HG02981 (cell line): ENCODE measurements around the gene CALR3.
"Not testable (repeated sequence)": the region's sequence is repeated elsewhere in the genome, so short reads cannot be mapped to it uniquely, and the experiment has no call there.

Experiments used
- ATAC-seq: cut with Tn5 transposase; IDR thresholded peaks from one replicate; pipeline ENCODE4 v1.9.1; 2021; ENCODE audit warnings: mild to moderate bottlenecking, moderate library complexity; ENCODE audit not compliant: unreplicated experiment

The CALR3 gene

DNA sequence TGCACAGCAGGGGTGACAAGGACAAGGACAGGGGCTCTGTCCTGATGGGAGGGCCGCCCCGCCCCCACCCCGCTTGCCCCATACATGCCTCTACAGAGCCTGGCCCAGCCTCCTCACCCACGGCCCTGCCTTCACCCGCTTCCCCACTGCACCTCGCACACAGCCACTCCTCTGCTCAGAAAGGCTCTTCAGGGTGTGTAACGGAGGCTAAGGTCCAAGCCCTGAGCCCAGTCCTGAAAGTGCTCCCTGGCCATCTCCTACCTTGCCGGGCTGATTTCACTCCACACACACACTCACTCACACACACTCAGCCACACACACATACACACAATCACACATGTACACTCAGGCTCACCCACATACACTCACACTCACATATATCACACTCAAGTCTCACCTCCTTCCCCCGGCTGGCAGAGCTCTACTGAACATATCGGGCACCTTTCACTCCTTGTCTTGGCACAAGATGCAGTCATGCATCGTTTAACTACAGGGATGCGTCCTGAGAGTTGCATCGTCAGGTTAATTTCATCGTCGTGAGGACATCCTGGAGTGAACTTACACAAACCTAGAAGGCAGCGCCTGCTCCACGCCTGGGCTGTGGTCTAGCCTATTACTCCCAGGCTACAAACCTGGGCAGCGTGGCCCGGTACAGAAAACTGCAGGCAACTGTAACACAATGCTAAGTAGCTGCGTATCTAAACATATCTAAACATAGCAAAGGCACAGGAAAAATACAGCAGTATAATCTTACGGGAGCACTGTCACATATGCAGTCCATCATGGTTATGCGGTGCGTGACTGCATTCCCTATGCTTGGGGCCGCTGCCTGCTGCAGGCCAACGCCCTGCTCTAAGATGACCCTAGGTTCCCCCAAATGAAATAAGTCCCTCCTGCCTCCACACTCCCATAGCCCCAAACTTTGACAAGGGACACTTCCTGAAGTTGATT, 37.3 kb downstream of the CALR3 start:
- no peak for ATAC-seq

DNA sequence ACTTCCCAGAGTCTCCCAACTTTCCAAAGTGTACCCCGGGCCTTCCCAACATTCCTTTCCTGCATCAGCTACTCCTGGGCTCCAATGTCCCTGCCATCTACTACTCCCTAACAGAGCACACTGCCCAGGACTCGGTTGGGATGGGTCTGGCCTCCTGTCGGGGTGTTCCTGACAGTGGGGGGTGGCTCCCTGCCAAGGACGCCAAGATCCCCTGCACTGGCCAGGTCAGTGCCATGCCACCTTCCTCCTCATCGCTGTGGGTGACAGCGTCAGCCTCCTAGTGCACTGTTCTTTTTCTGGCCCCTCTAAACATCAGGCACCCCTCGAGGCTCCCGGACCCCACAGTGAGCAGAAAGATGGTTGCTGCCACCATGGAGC, 38.0 kb downstream of the CALR3 start:
- no peak for ATAC-seq

DNA sequence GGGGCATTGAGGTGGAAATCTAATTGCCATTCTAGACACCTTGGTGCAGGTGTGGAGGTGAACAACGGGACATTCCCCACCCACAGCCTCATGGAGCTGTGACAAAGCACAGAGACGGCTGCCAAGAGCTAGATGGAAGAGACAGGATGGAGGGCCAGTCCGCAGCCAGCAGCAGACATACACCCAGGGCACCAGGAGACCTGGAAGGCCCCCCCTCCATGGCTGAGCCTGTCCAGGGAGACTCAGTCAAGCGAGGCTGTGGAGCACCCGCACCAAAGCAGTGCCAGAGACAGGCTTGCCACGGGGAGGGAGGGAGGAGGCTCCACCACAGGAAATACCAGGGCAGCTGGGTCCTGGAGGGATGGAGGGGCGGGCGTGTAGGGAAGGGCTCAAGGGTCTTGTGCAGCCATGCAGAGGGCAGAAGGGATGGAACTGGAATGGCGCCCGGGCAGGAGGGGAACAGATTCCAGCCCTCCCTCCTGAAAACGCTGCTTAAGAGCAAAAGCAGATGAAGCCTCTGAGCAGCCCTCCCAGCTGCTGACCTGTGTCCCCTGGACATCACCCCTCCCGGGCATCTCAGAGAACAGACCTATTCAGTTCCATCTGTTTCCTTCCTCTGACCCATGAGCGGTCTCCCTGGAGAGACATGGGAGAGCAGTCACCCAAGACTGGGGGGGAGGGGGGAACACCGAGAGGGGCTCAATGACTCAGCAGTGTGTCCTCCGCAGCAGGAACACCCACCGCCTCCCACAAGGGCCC, 38.6 kb downstream of the CALR3 start:
- no peak for ATAC-seq

DNA sequence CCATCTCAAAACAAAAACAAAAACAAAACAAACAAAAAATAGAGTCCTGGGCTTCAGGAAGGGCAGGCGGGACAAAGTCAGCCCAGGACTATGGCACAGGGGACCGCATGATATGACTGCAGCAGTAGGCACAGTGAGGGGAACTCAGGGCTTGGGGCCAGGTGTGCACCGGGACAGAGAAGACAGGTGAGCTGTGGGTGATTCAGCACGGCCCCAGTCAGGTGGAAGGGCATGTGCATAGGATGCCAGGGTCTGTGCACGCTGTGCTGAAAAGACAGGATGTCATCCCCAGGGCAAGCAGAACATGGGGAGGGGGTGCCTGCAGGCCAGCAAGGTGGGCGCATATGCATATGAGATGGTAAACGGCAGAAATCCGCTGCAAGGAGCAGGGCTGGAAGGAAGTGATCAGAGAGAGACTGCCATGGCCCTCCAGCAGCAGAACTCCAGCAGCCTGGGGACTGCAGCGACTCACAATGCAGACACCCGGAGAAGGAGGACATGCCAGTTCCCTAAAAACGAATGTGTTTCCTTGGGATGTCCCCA, 39.2 kb downstream of the CALR3 start:
- ATAC-seq: no peak

- no peak for ATAC-seq
Observed at GRCh38 chr19:16455489-16455888, 40.5 kb downstream of the CALR3 start.

DNA sequence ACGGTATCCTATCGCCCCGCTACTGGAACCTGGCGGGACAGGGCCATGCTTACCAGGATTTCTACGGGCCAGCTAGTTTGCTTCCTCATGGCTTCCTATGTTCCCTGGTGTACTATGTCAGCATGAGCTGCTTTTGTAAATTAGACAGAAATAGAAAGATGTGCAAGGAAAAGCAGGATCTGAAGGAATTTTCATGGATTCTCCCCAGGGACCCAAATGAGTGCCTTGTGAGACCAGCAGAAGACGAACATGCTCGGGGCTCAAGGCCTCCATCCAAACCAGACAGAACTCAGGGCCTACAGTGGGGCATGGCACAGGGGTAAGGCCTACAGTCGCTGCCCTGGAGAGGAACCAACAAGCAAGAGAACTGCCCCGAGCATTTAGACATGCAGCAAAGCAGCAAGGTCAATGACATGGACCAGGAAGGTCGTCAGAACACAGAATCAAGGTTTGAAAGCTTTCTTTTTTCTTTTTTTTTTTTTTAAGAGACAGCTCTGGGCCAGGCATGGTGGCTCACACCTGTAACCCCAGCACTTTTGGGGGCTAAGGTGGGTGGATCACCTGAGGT, 41.5 kb downstream of the CALR3 start:
- ATAC-seq: no peak

DNA sequence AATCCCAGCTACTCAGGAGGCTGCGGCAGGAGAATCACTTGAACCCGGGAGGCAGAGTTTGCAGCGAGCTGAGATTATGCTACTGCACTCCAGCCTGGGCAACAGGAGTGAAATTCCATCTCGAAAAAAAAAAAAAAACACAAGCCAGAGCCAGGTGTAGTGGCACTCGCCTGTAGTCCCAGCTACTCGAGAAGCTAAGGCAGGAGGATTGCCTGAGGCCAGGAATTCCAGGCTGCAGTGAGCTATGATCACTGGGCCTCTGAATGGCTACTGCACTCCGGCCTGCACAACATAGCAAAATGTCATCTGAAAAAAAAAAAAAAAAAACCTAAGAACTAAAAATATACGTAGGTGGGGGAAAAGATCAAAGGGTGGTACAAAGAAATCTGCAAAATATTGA, 43.6 kb downstream of the CALR3 start:
- no peak for ATAC-seq

GRCh38 chr19:16449330-16449961, 46.5 kb downstream of the CALR3 start:
- peak; percentile 50 for ATAC-seq

DNA sequence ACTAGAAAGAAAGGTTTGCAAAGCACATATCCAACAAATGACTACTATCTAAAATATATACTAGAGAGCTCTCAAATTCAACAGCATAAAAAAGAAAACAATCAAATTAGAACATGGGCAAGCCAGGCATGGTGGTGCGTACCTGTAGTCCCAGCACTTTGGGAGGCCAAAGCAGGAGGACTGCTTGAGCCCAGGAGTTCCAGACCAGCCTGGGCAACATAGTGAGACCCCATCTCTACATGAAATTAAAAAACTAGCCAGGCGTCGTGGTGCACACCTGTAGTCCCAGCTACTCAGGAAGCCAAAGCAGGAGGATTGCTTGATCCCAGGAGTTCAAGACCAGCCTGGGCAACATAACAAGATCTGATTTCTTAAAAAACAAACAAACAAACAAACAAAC, 47.1 kb downstream of the CALR3 start:
- not testable (repeated sequence) for ATAC-seq

- ATAC-seq: no peak
Observed at GRCh38 chr19:16446724-16447368, 49.1 kb downstream of the CALR3 start.

GRCh38 chr19:16446108-16446723, 49.8 kb downstream of the CALR3 start:
- no peak for ATAC-seq

DNA sequence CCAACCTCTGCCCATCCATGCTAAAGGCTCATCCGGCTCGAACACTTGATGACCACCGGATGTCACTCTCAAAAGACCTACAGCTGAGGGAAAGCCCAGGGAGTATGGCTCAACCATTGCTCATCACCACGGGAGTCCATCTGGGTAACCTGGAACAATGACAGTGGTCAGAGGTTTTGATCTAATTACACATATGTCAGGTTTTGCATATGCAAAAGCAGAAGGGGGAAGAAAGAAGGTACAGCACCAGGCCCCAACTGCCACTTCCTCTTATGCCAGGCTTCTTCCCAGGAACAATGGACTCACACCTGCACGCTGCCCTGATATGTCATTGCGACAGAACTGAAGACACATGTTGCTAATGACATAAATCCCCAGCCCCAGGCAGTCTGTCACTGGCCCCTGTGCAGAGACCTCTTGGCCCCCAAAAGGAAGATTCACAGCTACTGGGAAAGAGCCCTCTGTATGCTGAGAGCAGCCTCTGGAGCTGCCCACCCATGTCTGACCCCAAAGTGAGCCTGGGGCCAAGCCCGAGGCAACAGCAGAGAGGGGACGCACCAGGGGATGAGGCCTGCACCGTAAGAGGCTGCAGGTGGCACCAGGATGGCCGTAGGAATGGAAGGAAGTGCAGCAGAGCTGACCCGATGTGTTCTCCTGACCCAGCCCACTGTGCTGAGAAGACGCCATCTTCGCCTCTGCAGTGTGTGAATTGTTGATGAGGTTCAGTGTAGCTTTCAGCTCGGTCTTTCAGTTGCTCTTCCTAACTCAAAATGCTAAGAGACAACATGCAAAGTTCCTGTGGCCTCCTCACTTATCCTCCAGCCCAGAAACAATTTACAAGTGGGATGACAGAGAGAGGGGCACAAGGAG, 50.5 kb downstream of the CALR3 start:
- ATAC-seq: peak; percentile 30

- ATAC-seq: no peak
Observed at GRCh38 chr19:16444269-16444600, 51.7 kb downstream of the CALR3 start.

DNA sequence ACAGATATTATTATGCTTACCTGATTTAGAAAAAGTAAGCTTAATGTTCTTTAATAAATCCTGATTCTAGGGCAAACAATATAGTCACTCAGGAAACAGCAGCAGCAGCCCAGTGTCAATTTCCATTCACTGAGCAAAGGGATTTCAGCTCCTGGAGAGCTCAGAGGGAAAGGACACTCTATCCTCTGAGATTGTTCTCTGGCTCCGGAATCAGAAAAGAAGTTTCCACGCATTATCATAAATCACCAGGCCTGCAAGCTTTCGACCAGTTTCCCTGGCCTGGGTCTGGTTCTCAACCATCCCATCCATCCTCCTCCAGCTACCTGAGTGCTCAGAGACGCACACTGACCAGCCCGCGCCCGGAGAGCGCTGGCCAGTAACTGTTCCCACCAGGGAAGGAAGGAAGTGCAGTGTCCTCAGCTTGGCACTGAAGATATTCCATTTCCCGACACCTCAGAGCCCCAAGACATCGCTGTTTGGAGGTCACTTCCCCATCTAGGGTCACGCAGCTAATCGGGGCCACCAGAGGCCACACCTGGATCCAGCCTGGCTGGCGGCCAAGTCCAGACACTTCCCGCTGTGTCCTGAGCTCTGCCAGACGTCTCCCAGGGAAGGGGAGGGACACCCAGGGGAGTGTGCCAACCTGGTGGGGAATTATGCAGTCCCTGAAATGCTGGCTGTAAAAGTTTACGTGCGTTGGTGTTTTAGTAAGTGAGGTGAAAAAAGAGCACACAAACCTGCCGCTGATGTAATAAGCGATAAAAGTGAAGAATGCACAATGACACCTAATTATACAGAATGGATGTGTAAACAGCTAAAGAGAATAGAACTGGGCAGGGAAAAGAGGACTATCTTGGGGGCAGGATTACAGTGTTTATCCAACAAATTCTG, 53.3 kb downstream of the CALR3 start:
- ATAC-seq: no peak

GRCh38 chr19:16441661-16442162, 54.3 kb downstream of the CALR3 start:
- no peak for ATAC-seq

DNA sequence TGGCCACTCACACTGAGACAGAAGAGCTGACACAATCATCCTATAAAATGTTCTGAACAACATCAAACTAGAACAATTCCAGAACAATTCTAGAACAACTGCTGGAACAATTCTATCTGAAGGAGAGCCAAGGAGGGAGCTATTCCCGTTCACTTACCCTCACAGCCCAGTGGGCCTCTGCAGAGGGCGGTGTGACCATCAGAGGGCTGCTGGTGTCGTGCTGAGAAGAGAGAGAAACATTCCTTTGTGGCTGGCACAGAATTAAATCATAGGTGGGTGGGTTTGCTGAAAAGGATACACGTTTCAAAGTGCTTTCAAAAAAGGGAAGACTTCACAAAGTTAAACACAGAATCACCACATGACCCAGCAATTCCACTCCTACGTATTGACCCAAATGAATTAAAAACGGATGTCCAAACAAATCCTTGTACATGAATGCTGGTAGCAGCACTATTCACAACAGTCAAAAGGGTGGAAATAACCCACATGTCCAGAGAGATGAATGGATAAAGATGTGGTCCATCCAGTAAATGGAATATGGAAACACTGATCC, 59.1 kb downstream of the CALR3 start:
- ATAC-seq: no peak

DNA sequence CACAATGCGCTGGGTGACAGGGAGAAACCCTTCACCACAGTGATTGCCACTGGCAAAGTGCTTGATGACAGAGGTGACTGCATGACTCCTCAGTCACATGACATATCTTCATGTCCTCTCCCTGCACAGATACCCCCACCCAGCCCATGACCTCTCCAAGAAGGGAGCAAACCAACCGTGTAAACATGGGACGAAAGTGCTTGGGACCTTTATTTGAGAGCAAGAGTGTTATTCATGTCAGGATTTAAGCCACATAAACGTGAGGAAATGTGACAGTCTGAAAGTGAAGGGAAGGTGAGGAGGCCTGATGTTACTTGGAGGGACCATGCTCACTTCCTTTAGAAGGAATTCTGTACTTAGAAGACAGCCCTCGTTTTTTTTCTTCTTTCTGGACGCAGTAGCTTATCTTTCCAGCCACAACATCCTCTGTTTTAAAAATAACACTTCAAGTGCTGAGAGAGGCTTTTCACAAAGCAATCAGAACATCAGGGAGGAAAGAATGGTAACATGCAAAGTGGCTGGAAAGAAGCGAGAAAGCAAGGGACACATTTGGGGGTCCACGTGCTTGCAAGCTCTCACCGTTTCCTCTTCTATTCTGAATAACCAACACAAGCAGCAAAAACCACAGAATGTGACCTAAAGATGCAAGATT, 59.8 kb downstream of the CALR3 start:
- no peak for ATAC-seq
